Bronchial epithelial cell (primary cell): ENCODE measurements around the gene ZNF780A. TPM values are rescaled to one million over a fixed set of nuclear protein-coding genes. Genes with fewer than 3 reads are reported as not detected.

Experiments used
- DNase-seq: peaks from one replicate; pipeline ENCODE4 v3.0.0-alpha.2; 2010; ENCODE audit warnings: low read depth
- FAIRE-seq: peaks from 2 replicates; lab custom pipeline; 2011; peaks lifted over from hg19 to GRCh38; lab: Jason Lieb, UNC
- H3K27me3 ChIP-seq: 2 replicates; pipeline ENCODE4 v1.5.1; 2011; ENCODE audit warnings: low read length; ENCODE audit not compliant: control insufficient read depth, insufficient read depth
- H3K36me3 ChIP-seq: 2 replicates; pipeline ENCODE4 v1.5.1; 2011; ENCODE audit warnings: low read length; ENCODE audit not compliant: control insufficient read depth, insufficient read depth
- H3K4me3 ChIP-seq: 2 replicates; pipeline ENCODE4 v1.5.1; 2011; ENCODE audit warnings: mild to moderate bottlenecking, low read depth, low read length, control low read depth
- total RNA-seq: library from RNA; depleted of rRNA; stranded (reverse); fragments of >200 nt; gene quantifications from 2 replicates; pipeline ENCODE4 v1.2.1, GENCODE V29; 2014
- TF ChIP-seq, protein P1 (sequence below): IDR thresholded peaks from 2 replicates; pipeline ENCODE4 v1.5.1; 2011; ENCODE audit warnings: mild to moderate bottlenecking, moderate library complexity, low read length, control low read depth, inconsistent platforms; ENCODE audit not compliant: insufficient read depth, severe bottlenecking

Gene ZNF780A
- total RNA-seq, 1 donor from 2014 or later: 14.0 TPM

GRCh38 chr19:40091205-40092129, 724 bp upstream of the ZNF780A start:
- Histone ChIP-seq H3K27me3 (no peaks in the 10 kb centered on the region), H3K36me3 (no peaks in the 10 kb centered on the region), H3K4me3 (peak overlapping the region; percentile 96)
- FAIRE-seq (no peak), DNase-seq (no peak)
- TF ChIP-seq, protein P1, sequence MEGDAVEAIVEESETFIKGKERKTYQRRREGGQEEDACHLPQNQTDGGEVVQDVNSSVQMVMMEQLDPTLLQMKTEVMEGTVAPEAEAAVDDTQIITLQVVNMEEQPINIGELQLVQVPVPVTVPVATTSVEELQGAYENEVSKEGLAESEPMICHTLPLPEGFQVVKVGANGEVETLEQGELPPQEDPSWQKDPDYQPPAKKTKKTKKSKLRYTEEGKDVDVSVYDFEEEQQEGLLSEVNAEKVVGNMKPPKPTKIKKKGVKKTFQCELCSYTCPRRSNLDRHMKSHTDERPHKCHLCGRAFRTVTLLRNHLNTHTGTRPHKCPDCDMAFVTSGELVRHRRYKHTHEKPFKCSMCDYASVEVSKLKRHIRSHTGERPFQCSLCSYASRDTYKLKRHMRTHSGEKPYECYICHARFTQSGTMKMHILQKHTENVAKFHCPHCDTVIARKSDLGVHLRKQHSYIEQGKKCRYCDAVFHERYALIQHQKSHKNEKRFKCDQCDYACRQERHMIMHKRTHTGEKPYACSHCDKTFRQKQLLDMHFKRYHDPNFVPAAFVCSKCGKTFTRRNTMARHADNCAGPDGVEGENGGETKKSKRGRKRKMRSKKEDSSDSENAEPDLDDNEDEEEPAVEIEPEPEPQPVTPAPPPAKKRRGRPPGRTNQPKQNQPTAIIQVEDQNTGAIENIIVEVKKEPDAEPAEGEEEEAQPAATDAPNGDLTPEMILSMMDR: no peak

DNA sequence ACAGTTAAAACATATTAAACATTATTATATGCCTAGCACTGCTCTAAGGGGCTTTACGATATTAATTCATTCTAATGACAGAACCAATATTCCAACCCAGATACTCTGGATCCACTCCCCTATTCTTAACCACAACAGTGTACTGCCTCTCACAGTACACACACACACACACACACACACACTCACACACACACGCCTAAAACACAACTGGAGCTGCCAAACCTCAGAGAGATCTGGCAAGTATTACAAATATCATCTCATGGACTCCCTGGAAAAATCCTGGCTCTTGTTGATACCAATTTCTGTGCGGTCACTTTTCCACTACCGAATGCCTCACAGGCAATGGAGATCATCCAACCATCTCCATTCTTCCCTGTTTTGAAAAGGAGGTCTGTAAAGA, 1.3 kb downstream of the ZNF780A start:
- no peak for DNase-seq
- FAIRE-seq: no peak
- Histone ChIP-seq H3K4me3 (peak overlapping the region; percentile 96), H3K36me3 (no peaks in the 10 kb centered on the region), H3K27me3 (no peaks in the 10 kb centered on the region)
- TF ChIP-seq, protein P1: no peak

- Histone ChIP-seq H3K27me3 (no peaks in the 10 kb centered on the region), H3K4me3 (no peak overlapping the region), H3K36me3 (no peaks in the 10 kb centered on the region)
- DNase-seq: no peak
- TF ChIP-seq, protein P1: no peak
- no peak for FAIRE-seq
Measured at GRCh38 chr19:40088299-40089047, 2.3 kb downstream of the ZNF780A start.

GRCh38 chr19:40084948-40085347, 5.8 kb downstream of the ZNF780A start:
- H3K4me3 ChIP-seq: no peak overlapping the region
- peaks cover 2% of the 10 kb centered on the region for H3K36me3 ChIP-seq
- TF ChIP-seq, protein P1: no peak
- FAIRE-seq: no peak
- DNase-seq: no peak
- no peaks in the 10 kb centered on the region for H3K27me3 ChIP-seq

GRCh38 chr19:40081411-40081810, 9.3 kb downstream of the ZNF780A start:
- no peaks in the 10 kb centered on the region for H3K27me3 ChIP-seq
- TF ChIP-seq, protein P1: no peak
- FAIRE-seq (no peak), DNase-seq (no peak)
- peaks cover 5% of the 10 kb centered on the region for H3K36me3 ChIP-seq
- H3K4me3 ChIP-seq: no peak overlapping the region
